ENCODE data around the gene AIRE.
"Not testable (repeated sequence)": the region's sequence is repeated elsewhere in the genome, so short reads cannot be mapped to it uniquely, and the experiment has no call there.

AIRE gene

GRCh38 chr21:44275041-44275440, 10.6 kb upstream of the AIRE start:
- DNase-seq (ENCODE audit: extremely low read depth, low read depth) = no peak
- TF ChIP-seq, protein P1, sequence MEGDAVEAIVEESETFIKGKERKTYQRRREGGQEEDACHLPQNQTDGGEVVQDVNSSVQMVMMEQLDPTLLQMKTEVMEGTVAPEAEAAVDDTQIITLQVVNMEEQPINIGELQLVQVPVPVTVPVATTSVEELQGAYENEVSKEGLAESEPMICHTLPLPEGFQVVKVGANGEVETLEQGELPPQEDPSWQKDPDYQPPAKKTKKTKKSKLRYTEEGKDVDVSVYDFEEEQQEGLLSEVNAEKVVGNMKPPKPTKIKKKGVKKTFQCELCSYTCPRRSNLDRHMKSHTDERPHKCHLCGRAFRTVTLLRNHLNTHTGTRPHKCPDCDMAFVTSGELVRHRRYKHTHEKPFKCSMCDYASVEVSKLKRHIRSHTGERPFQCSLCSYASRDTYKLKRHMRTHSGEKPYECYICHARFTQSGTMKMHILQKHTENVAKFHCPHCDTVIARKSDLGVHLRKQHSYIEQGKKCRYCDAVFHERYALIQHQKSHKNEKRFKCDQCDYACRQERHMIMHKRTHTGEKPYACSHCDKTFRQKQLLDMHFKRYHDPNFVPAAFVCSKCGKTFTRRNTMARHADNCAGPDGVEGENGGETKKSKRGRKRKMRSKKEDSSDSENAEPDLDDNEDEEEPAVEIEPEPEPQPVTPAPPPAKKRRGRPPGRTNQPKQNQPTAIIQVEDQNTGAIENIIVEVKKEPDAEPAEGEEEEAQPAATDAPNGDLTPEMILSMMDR (IDR thresholded peaks at IDR 0.05; ENCODE audit: low read depth, low read length) = no peak

DNA sequence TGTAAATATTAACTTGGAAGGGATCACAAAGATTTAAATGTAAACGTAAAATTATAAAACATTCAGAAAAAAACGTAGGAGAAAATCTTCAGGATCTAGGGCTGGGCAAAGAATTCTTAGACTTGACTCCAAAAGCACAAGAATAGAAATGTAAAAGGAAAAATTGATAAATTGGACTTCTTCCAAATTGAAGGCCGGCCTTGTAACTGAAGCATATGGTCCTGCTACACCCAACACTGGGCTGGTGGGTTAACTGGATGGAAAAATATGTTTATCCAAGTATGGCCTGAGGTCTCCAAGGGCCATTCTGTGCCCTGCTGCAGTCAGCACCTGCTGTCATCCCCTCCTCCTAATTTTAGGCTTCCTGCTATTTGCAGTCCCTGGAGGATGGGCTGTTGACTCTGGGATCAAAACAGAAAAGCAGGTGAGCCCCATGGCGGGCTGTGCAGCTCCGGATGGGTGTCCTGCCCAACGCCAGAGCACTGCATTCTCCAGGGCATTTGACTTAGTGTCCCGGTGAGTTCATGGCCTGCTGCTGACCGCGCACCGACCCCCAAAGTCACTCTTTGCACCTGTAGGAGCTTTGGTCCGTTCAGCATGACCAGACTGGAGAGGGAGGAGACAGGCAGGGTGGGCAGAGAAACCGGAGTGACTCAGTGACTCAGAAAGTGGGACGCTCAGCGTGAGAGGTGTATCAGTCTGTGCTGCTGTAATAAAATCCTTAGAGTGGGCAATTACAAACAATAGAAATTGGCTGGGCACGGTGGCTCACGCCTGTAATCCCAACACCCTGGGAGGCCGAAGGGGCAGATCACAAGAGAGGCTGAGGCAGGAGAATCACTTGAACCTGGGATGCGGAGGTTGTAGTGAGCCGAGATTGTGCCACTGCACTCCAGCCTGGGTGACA, 6.1 kb upstream of the AIRE start:
- DNase-seq (ENCODE audit: extremely low read depth, low read depth) = no peak
- TF ChIP-seq, protein P1 (IDR thresholded peaks at IDR 0.05; ENCODE audit: low read depth, low read length) = no peak

DNA sequence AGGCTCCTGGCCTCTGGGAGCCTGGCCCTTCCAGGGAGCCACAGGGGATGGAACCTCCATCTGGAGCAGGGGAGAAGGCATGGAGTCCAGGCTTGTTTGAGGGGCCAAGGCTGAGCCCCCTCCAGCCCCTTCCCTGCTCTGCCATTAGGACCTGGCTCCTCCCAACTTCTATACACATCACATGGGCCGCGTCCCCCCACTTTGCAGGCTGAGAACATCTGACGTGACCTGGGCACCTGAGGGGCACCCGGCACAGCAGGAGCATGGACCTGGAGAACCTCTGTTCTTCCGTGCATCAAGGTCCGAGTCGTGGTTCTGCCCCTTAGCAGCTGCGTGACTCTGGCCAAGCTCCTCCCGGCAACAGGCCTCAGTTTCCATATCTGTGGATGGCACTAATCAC, 3.9 kb upstream of the AIRE start:
- TF ChIP-seq, protein P1 (IDR thresholded peaks at IDR 0.05; ENCODE audit: low read depth, low read length) = no peak
- no peak for DNase-seq (ENCODE audit: extremely low read depth, low read depth)

GRCh38 chr21:44282370-44282769, 3.3 kb upstream of the AIRE start:
- DNase-seq (ENCODE audit: extremely low read depth, low read depth) = no peak
- TF ChIP-seq, protein P1 (IDR thresholded peaks at IDR 0.05; ENCODE audit: low read depth, low read length) = no peak

DNA sequence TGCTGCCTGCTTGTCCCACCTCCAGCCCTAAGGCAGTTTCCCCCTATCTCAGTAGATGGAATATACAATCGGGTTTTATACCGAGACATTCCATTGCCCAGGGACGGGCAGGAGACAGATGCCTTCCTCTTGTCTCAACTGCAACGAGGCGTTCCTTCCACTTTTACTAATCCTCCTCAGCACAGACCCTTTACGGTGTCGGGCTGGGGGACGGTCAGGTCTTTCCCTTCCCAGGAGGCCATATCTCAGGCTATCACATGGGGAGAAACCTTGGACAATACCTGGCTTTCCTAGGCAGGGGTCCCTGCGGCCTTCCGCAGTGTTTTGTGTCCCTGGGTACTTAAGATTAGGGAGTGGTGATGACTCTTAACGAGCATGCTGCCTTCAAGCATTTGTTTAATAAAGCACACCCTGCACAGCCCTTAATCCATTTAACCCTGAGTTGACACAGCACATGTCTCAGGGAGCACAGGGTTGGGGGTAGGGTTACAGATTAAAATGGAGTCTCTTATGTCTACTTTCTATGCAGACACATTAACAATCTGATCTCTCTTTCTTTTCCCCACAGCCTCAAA, 2.4 kb upstream of the AIRE start:
- DNase-seq (ENCODE audit: extremely low read depth, low read depth) = not testable (repeated sequence)

DNA sequence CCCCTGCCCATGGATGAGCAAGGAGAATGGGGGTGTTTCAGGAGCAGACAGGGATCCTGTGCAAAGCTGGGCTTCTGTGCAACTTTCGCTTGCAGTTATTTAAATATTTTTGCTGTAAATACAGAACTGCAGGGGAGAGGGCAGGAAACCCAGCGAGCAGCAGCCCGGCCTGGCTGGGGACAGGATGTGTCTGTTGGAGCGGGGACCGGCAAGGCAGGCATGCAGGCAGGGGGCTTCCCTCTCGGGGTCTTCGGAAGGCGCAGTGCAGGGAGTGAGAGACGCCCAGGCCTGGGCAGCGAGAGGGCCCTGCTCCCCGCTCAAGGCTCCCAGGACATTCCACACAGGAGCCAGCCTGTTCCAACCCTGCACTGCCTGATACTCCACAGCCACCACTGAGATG, 1.7 kb upstream of the AIRE start:
- DNase-seq (ENCODE audit: extremely low read depth, low read depth) = no peak
- TF ChIP-seq, protein P1 (IDR thresholded peaks at IDR 0.05; ENCODE audit: low read depth, low read length) = no peak

GRCh38 chr21:44286086-44286715, 525 bp downstream of the AIRE start:
- TF ChIP-seq, protein P1 (IDR thresholded peaks at IDR 0.05; ENCODE audit: low read depth, low read length) = no peak
- DNase-seq (ENCODE audit: extremely low read depth, low read depth) = no peak

All from AG09319 (cell line).